ENCODE results near the gene TMEM187.
"Not testable (repeated sequence)": the region's sequence is repeated elsewhere in the genome, so short reads cannot be mapped to it uniquely, and the experiment has no call there.

TMEM187 gene

GRCh38 chrX:153993079-153993478, 20.5 kb downstream of the TMEM187 start:
- H3K9me3 ChIP-seq (ENCODE audit: insufficient read depth, low read depth, low read length): no peaks in the 10 kb centered on the region

GRCh38 chrX:153993978-153994377, 21.4 kb downstream of the TMEM187 start:
- no peak overlapping the region for H3K4ac ChIP-seq (ENCODE audit: low read depth, low read length)
- H2AK5ac ChIP-seq (ENCODE audit: low read length): no peak overlapping the region
- H3K36me3 ChIP-seq (ENCODE audit: control insufficient read depth in 1 of 2, insufficient read depth in 2 of 2, low read length in 2 of 2): no peaks in the 10 kb centered on the region
- H3K18ac ChIP-seq (ENCODE audit: low read length): no peak overlapping the region
- H3K4me1 ChIP-seq (ENCODE audit: control insufficient read depth in 1 of 2, insufficient read depth in 2 of 2, low read length in 2 of 2): no peaks in the 10 kb centered on the region
- no peak overlapping the region for H2BK120ac ChIP-seq (ENCODE audit: insufficient read depth, low read length, poor library complexity)
- H3K14ac ChIP-seq (ENCODE audit: low read length): no peak overlapping the region
- H2BK12ac ChIP-seq (ENCODE audit: low read length): no peak overlapping the region
- no peak overlapping the region for H2AFZ ChIP-seq (ENCODE audit: insufficient read depth, low read length, poor library complexity)
- no peak overlapping the region for H3K27ac ChIP-seq (ENCODE audit: low read depth, low read length)
- H3K4me2 ChIP-seq (ENCODE audit: low read length): no peak overlapping the region
- H2BK5ac ChIP-seq (ENCODE audit: low read depth, low read length, poor library complexity): no peak overlapping the region
- no peaks in the 10 kb centered on the region for H3K79me1 ChIP-seq (ENCODE audit: low read length)
- no peaks in the 10 kb centered on the region for H3K27me3 ChIP-seq (ENCODE audit: insufficient read depth, low read length)
- no peak overlapping the region for H3K9ac ChIP-seq (ENCODE audit: low read length)
- H4K8ac ChIP-seq (ENCODE audit: low read depth, low read length): no peak overlapping the region
- no peak overlapping the region for H3K23ac ChIP-seq (ENCODE audit: low read length)
- WGBS (ENCODE audit: extremely low coverage, insufficient coverage, insufficient read length): no CpG with 5 or more reads among the region's 10 CpGs
- H4K12ac ChIP-seq (ENCODE audit: low read depth, low read length): no peak overlapping the region
- H3K9me3 ChIP-seq (ENCODE audit: insufficient read depth, low read depth, low read length): no peaks in the 10 kb centered on the region
- H3K79me2 ChIP-seq (ENCODE audit: control insufficient read depth, insufficient read depth, low read length, poor library complexity): no peaks in the 10 kb centered on the region
- H4K91ac ChIP-seq (ENCODE audit: low read depth, low read length): no peak overlapping the region
- DNase-seq: no peak
- no peak overlapping the region for H3K4me3 ChIP-seq (ENCODE audit: low read depth, low read length)

More at GRCh38 chrX:153993079-153993478, 20.5 kb downstream of the TMEM187 start:
- Histone ChIP-seq H4K91ac (ENCODE audit: low read depth, low read length) (no peak overlapping the region), H2AFZ (ENCODE audit: insufficient read depth, low read length, poor library complexity) (no peak overlapping the region), H4K12ac (ENCODE audit: low read depth, low read length) (no peak overlapping the region), H2BK5ac (ENCODE audit: low read depth, low read length, poor library complexity) (no peak overlapping the region), H3K23ac (ENCODE audit: low read length) (no peak overlapping the region), H3K9ac (ENCODE audit: low read length) (no peak overlapping the region), H3K4me3 (ENCODE audit: low read depth, low read length) (no peak overlapping the region), H2BK12ac (ENCODE audit: low read length) (no peak overlapping the region), H3K4me2 (ENCODE audit: low read length) (no peak overlapping the region), H3K4me1 (ENCODE audit: control insufficient read depth in 1 of 2, insufficient read depth in 2 of 2, low read length in 2 of 2) (no peaks in the 10 kb centered on the region), H3K18ac (ENCODE audit: low read length) (no peak overlapping the region), H3K14ac (ENCODE audit: low read length) (no peak overlapping the region), H3K36me3 (ENCODE audit: control insufficient read depth in 1 of 2, insufficient read depth in 2 of 2, low read length in 2 of 2) (no peaks in the 10 kb centered on the region), H2BK120ac (ENCODE audit: insufficient read depth, low read length, poor library complexity) (no peak overlapping the region), H4K8ac (ENCODE audit: low read depth, low read length) (no peak overlapping the region), H3K27ac (ENCODE audit: low read depth, low read length) (no peak overlapping the region), H3K79me1 (ENCODE audit: low read length) (no peaks in the 10 kb centered on the region), H3K4ac (ENCODE audit: low read depth, low read length) (no peak overlapping the region), H3K79me2 (ENCODE audit: control insufficient read depth, insufficient read depth, low read length, poor library complexity) (no peaks in the 10 kb centered on the region), H2AK5ac (ENCODE audit: low read length) (no peak overlapping the region), H3K27me3 (ENCODE audit: insufficient read depth, low read length) (no peaks in the 10 kb centered on the region)
- DNase-seq: no peak
- WGBS (ENCODE audit: extremely low coverage, insufficient coverage, insufficient read length): no CpG with 5 or more reads among the region's 12 CpGs

DNA sequence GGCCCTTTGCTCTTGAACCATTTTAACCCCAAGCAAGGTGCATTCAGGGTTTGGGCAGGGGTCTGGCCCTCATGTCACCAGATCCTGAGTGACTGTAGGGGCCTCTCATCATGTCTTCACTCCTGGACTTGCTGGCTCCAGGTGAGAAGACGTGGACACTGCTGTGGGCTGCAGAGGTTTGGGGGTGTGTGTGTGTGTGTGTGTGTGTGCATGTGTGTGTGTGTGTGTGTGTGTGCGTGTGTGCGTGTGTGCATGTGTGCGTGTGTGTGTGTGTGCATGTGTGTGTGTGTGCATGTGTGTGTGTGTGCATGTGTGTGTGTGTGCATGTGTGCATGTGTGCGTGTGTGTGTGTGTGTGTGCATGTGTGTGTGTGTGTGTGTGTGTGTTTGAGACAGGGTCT, 21.8 kb downstream of the TMEM187 start:
- H2BK12ac ChIP-seq (ENCODE audit: low read length); H4K12ac ChIP-seq (ENCODE audit: low read depth, low read length); H4K8ac ChIP-seq (ENCODE audit: low read depth, low read length); H3K9ac ChIP-seq (ENCODE audit: low read length); DNase-seq; H3K4me2 ChIP-seq (ENCODE audit: low read length); H3K4me3 ChIP-seq (ENCODE audit: low read depth, low read length); H3K4me1 ChIP-seq (ENCODE audit: control insufficient read depth in 1 of 2, insufficient read depth in 2 of 2, low read length in 2 of 2); H3K79me2 ChIP-seq (ENCODE audit: control insufficient read depth, insufficient read depth, low read length, poor library complexity); H3K36me3 ChIP-seq (ENCODE audit: control insufficient read depth in 1 of 2, insufficient read depth in 2 of 2, low read length in 2 of 2); H3K79me1 ChIP-seq (ENCODE audit: low read length); H3K18ac ChIP-seq (ENCODE audit: low read length); H3K14ac ChIP-seq (ENCODE audit: low read length); H3K27ac ChIP-seq (ENCODE audit: low read depth, low read length); H3K9me3 ChIP-seq (ENCODE audit: insufficient read depth, low read depth, low read length); H2BK120ac ChIP-seq (ENCODE audit: insufficient read depth, low read length, poor library complexity); H3K27me3 ChIP-seq (ENCODE audit: insufficient read depth, low read length); H3K4ac ChIP-seq (ENCODE audit: low read depth, low read length); H2AFZ ChIP-seq (ENCODE audit: insufficient read depth, low read length, poor library complexity); H3K23ac ChIP-seq (ENCODE audit: low read length); H4K91ac ChIP-seq (ENCODE audit: low read depth, low read length); H2BK5ac ChIP-seq (ENCODE audit: low read depth, low read length, poor library complexity); H2AK5ac ChIP-seq (ENCODE audit: low read length): not testable (repeated sequence)
- WGBS (ENCODE audit: extremely low coverage, insufficient coverage, insufficient read length): no CpG with 5 or more reads among the region's 5 CpGs

- no peak for DNase-seq
- Histone ChIP-seq H2BK5ac (ENCODE audit: low read depth, low read length, poor library complexity) (no peak overlapping the region), H2BK120ac (ENCODE audit: insufficient read depth, low read length, poor library complexity) (no peak overlapping the region), H3K79me2 (ENCODE audit: control insufficient read depth, insufficient read depth, low read length, poor library complexity) (no peaks in the 10 kb centered on the region), H2AK5ac (ENCODE audit: low read length) (no peak overlapping the region), H3K4me2 (ENCODE audit: low read length) (no peak overlapping the region), H3K27me3 (ENCODE audit: insufficient read depth, low read length) (no peaks in the 10 kb centered on the region), H3K14ac (ENCODE audit: low read length) (no peak overlapping the region), H4K91ac (ENCODE audit: low read depth, low read length) (no peak overlapping the region), H3K18ac (ENCODE audit: low read length) (no peak overlapping the region), H3K4ac (ENCODE audit: low read depth, low read length) (no peak overlapping the region), H3K4me1 (ENCODE audit: control insufficient read depth in 1 of 2, insufficient read depth in 2 of 2, low read length in 2 of 2) (peaks cover 3 to 8% of the 10 kb centered on the region in 2 experiments), H2AFZ (ENCODE audit: insufficient read depth, low read length, poor library complexity) (no peak overlapping the region), H3K4me3 (ENCODE audit: low read depth, low read length) (no peak overlapping the region), H3K9me3 (ENCODE audit: insufficient read depth, low read depth, low read length) (no peaks in the 10 kb centered on the region), H3K27ac (ENCODE audit: low read depth, low read length) (no peak overlapping the region), H4K8ac (ENCODE audit: low read depth, low read length) (no peak overlapping the region), H4K12ac (ENCODE audit: low read depth, low read length) (no peak overlapping the region), H3K9ac (ENCODE audit: low read length) (no peak overlapping the region), H2BK12ac (ENCODE audit: low read length) (no peak overlapping the region), H3K79me1 (ENCODE audit: low read length) (no peaks in the 10 kb centered on the region), H3K23ac (ENCODE audit: low read length) (no peak overlapping the region), H3K36me3 (ENCODE audit: control insufficient read depth in 1 of 2, insufficient read depth in 2 of 2, low read length in 2 of 2) (no peaks in the 10 kb centered on the region)
- WGBS (ENCODE audit: extremely low coverage, insufficient coverage, insufficient read length): no CpG with 5 or more reads among the region's 8 CpGs
These were observed 22.9 kb downstream of the TMEM187 start for GRCh38 chrX:153995504-153995903.
